IMR-90 (cell line): ENCODE results near the gene ITPR3. TPM values are rescaled to one million over a fixed set of nuclear protein-coding genes. Genes with fewer than 3 reads are reported as not detected.

ENCODE experiments used
- ATAC-seq: fragments of 200-7000 bp; cut with Tn5 transposase; 2 replicates; pipeline ENCODE4 v1.9.1; 2020; ENCODE audit warnings: low read depth, mild to moderate bottlenecking, moderate library complexity
- BruUV-seq: library from RNA; stranded (reverse); fragments of 400-500 nt; replicated peaks from 2 replicates; lab custom pipeline; 2021; lab: Mats Ljungman, UMichigan
- CTCF ChIA-PET: fragments of 300-600 bp; formaldehyde crosslinking; extraction: SDS; loops from one replicate; lab custom pipeline; 2021; ENCODE audit warnings: antibody characterized with exemption; lab: Yijun Ruan, JAX
- POLR2A ChIA-PET: fragments of 300-600 bp; sonication (Branson Sonifier 250); formaldehyde crosslinking; loops from one replicate; lab custom pipeline; 2022; ENCODE audit warnings: antibody characterized with exemption; ENCODE audit not compliant: unreplicated experiment; lab: Charles Lee
- DNase-seq: peaks from one replicate; pipeline ENCODE4 v3.0.0; 2013
- H2AFZ ChIP-seq: replicated peaks from 2 replicates; pipeline ENCODE3; 2013; ENCODE audit warnings: low read length, mild to moderate bottlenecking; ENCODE audit not compliant: poor library complexity
- H2AK5ac ChIP-seq: 2 replicates; pipeline ENCODE4 v1.6.1; 2013; ENCODE audit warnings: low read depth, low read length, inconsistent platforms
- H2AK9ac ChIP-seq: replicated peaks from 2 replicates; pipeline ENCODE3; 2013; ENCODE audit warnings: mild to moderate bottlenecking, low read depth, low read length, moderate library complexity; ENCODE audit not compliant: poor library complexity
- H2BK120ac ChIP-seq: 2 replicates; pipeline ENCODE4 v1.6.1; 2013; ENCODE audit warnings: low read depth, low read length, inconsistent platforms
- H2BK15ac ChIP-seq: 3 replicates; pipeline ENCODE4 v1.6.1; 2013; ENCODE audit warnings: low read depth, low read length, inconsistent platforms
- H2BK20ac ChIP-seq: 2 replicates; pipeline ENCODE4 v1.6.1; 2013; ENCODE audit warnings: low read depth, mild to moderate bottlenecking, inconsistent platforms, low read length, moderate library complexity
- H2BK5ac ChIP-seq: 2 replicates; pipeline ENCODE4 v1.6.1; 2013; ENCODE audit warnings: mild to moderate bottlenecking, low read depth, low read length, inconsistent platforms; ENCODE audit not compliant: poor library complexity, severe bottlenecking
- H3K14ac ChIP-seq: replicated peaks from 2 replicates; pipeline ENCODE4 v1.6.1; 2013; ENCODE audit warnings: low read depth, low read length, inconsistent platforms
- H3K18ac ChIP-seq: 2 replicates; pipeline ENCODE4 v1.6.1; 2013; ENCODE audit warnings: low read depth, low read length, control low read depth
- H3K23ac ChIP-seq: 2 replicates; pipeline ENCODE4 v1.6.1; 2013; ENCODE audit warnings: low read depth, low read length, inconsistent platforms
- H3K27ac ChIP-seq: 2 replicates; pipeline ENCODE4 v1.5.1; 2013; ENCODE audit warnings: mild to moderate bottlenecking, control low read depth, low read length; ENCODE audit not compliant: insufficient read depth
- H3K27me3 ChIP-seq: 2 replicates; pipeline ENCODE4 v1.6.1; 2013; ENCODE audit warnings: low read length; ENCODE audit not compliant: control insufficient read depth, insufficient read depth
- H3K36me3 ChIP-seq: 2 replicates; pipeline ENCODE4 v1.6.1; 2013; ENCODE audit warnings: low read length, mixed read lengths; ENCODE audit not compliant: control insufficient read depth, insufficient read depth
- H3K4ac ChIP-seq: 2 replicates; pipeline ENCODE4 v1.6.1; 2013; ENCODE audit warnings: low read depth, low read length, inconsistent platforms
- H3K4me1 ChIP-seq: 2 replicates; pipeline ENCODE4 v1.6.1; 2013; ENCODE audit warnings: low read length, mixed read lengths; ENCODE audit not compliant: control insufficient read depth, insufficient read depth
- H3K4me2 ChIP-seq: 2 replicates; pipeline ENCODE4 v1.6.1; 2013; ENCODE audit warnings: low read depth, mild to moderate bottlenecking, control low read depth, low read length, moderate library complexity
- H3K4me3 ChIP-seq: 2 replicates; pipeline ENCODE4 v1.5.1; 2013; ENCODE audit warnings: low read depth, mild to moderate bottlenecking, control low read depth, low read length, moderate library complexity; ENCODE audit not compliant: insufficient read depth
- H3K56ac ChIP-seq: 2 replicates; pipeline ENCODE4 v1.6.1; 2013; ENCODE audit warnings: low read length, inconsistent platforms; ENCODE audit not compliant: insufficient read depth; ENCODE audit errors: extremely low read depth
- H3K79me1 ChIP-seq, 2 experiments: 2 replicates each; pipeline ENCODE4 v1.6.1; 2013; ENCODE audit warnings: low read length in 2 of 2, inconsistent platforms in 1 of 2, low read depth in 1 of 2
- H3K9ac ChIP-seq: 2 replicates; pipeline ENCODE4 v1.6.1; 2013; ENCODE audit warnings: low read depth, low read length, control low read depth
- H3K9me1 ChIP-seq: 2 replicates; pipeline ENCODE4 v1.6.1; 2013; ENCODE audit warnings: low read length, inconsistent platforms; ENCODE audit not compliant: insufficient read depth
- H3K9me3 ChIP-seq: 2 replicates; pipeline ENCODE4 v1.6.1; 2013; ENCODE audit warnings: low read length; ENCODE audit not compliant: control insufficient read depth, insufficient read depth
- H4K20me1 ChIP-seq: 2 replicates; pipeline ENCODE4 v1.6.1; 2013; ENCODE audit warnings: low read length, inconsistent platforms; ENCODE audit not compliant: insufficient read depth
- H4K5ac ChIP-seq: 2 replicates; pipeline ENCODE4 v1.6.1; 2013; ENCODE audit warnings: mild to moderate bottlenecking, low read depth, low read length, control low read depth
- H4K8ac ChIP-seq, 2 experiments: 2 replicates each; pipeline ENCODE4 v1.6.1; 2013; ENCODE audit warnings: low read depth in 2 of 2, low read length in 2 of 2, control low read depth in 1 of 2, inconsistent platforms in 1 of 2
- H4K91ac ChIP-seq: 2 replicates; pipeline ENCODE4 v1.6.1; 2013; ENCODE audit warnings: low read depth, low read length, inconsistent platforms; ENCODE audit not compliant: insufficient read depth
- BHLHE40 ChIP-seq: fragments of 150-350 bp; IDR thresholded peaks from 2 replicates; pipeline ENCODE4 v1.6.1; 2016; ENCODE audit warnings: mild to moderate bottlenecking, low read depth, low read length
- CEBPB ChIP-seq: IDR thresholded peaks from 2 replicates; pipeline ENCODE4 v1.6.1; 2012; ENCODE audit warnings: low read depth, low read length, improper control_type of control experiment
- CHD1 ChIP-seq: IDR thresholded peaks from 2 replicates; pipeline ENCODE4 v1.6.1; 2012; ENCODE audit warnings: low read depth, low read length, improper control_type of control experiment
- FOS ChIP-seq: fragments of 150-350 bp; IDR thresholded peaks from 2 replicates; pipeline ENCODE4 v1.6.1; 2016; ENCODE audit warnings: low read depth, low read length
- MAFK ChIP-seq: IDR thresholded peaks from 2 replicates; pipeline ENCODE4 v1.6.1; 2012; ENCODE audit warnings: low read depth, low read length, improper control_type of control experiment
- MAZ ChIP-seq: IDR thresholded peaks from 2 replicates; pipeline ENCODE4 v1.6.1; 2012; ENCODE audit warnings: low read depth, mild to moderate bottlenecking, low read length, improper control_type of control experiment, moderate library complexity, borderline replicate concordance
- MXI1 ChIP-seq: IDR thresholded peaks from 2 replicates; pipeline ENCODE4 v1.6.1; 2012; ENCODE audit warnings: low read depth, mild to moderate bottlenecking, low read length, moderate library complexity, borderline replicate concordance
- NFE2L2 ChIP-seq: fragments of 150-350 bp; IDR thresholded peaks from 2 replicates; pipeline ENCODE4 v1.6.1; 2016; ENCODE audit warnings: low read depth, mild to moderate bottlenecking, low read length
- RAD21 ChIP-seq: IDR thresholded peaks from 2 replicates; pipeline ENCODE4 v1.6.1; 2012; ENCODE audit warnings: low read length, improper control_type of control experiment
- RCOR1 ChIP-seq: IDR thresholded peaks from 2 replicates; pipeline ENCODE4 v1.6.1; 2012; ENCODE audit warnings: mild to moderate bottlenecking, low read length, improper control_type of control experiment; ENCODE audit not compliant: insufficient replicate concordance
- RFX5 ChIP-seq: IDR thresholded peaks from 2 replicates; pipeline ENCODE4 v1.8.0; 2012; ENCODE audit warnings: low read depth, mild to moderate bottlenecking, low read length, moderate library complexity
- SMC3 ChIP-seq: fragments of 150-350 bp; IDR thresholded peaks from 2 replicates; pipeline ENCODE4 v1.6.1; 2016; ENCODE audit warnings: low read depth, mild to moderate bottlenecking, antibody characterized with exemption, low read length, moderate library complexity
- WGBS, 2 experiments: methylation state at CpG; one replicate each; pipeline versions ENCODE4 v1.1.5 to v1.1.7; 2013; ENCODE audit warnings: missing lambda C conversion rate in 2 of 2; ENCODE audit not compliant: insufficient read length in 1 of 2; ENCODE audit errors: extremely low coverage in 2 of 2; 5-methylcytosine and 5-hydroxymethylcytosine counted together
- dilution Hi-C: fragments of 300-500 bp; cut with HindIII; formaldehyde crosslinking; loops from one replicate; pipeline ENCODE4 v1.14.3; 2018; ENCODE audit warnings: low sequenced_read_pairs; ENCODE audit not compliant: unreplicated experiment
- in situ Hi-C: fragments of 300-500 bp; cut with MboI; formaldehyde crosslinking; loops from 3 replicates; pipeline ENCODE4 v1.14.3; 2019; ENCODE audit warnings: low sequenced_read_pairs, inconsistent platforms, mixed read lengths
- intact Hi-C: fragments of 100-400 bp; cut with micrococcal nuclease; formaldehyde crosslinking; loops from 2 replicates; pipeline ENCODE4 v1.10.0; 2022
- polyA plus RNA-seq, 3 experiments: library from polyadenylated mRNA; depleted of rRNA; stranded (reverse); fragments of >200 nt; gene quantifications; 2 replicates each; pipeline ENCODE4 v1.2.3, GENCODE V29; 2012; ENCODE audit warnings: low replicate concordance in 1 of 3
- total RNA-seq: library from RNA; depleted of rRNA; stranded (reverse); fragments of >200 nt; gene quantifications from 2 replicates; pipeline ENCODE4 v1.2.3, GENCODE V29; 2012
- TF ChIP-seq, protein P1 (sequence below): fragments of 150-350 bp; IDR thresholded peaks from 2 replicates; pipeline ENCODE4 v1.6.1; 2016; ENCODE audit warnings: low read depth, mild to moderate bottlenecking, low read length, moderate library complexity, borderline replicate concordance
- TF ChIP-seq, protein P2 (sequence below): conservative IDR thresholded peaks from 2 replicates; pipeline ENCODE4 v1.5.1; 2012; ENCODE audit warnings: mild to moderate bottlenecking, low read depth, low read length, improper control_type of control experiment
- TF ChIP-seq, protein P3 (sequence below): fragments of 150-350 bp; IDR thresholded peaks from 2 replicates; pipeline ENCODE4 v1.6.1; 2017; ENCODE audit warnings: mild to moderate bottlenecking, antibody characterized with exemption, low read length, low read depth

The ITPR3 gene
- total and polyA plus RNA-seq, 2 of the 4 experiments (the other 2 are of a cell fraction) = 1.6 to 3.7 TPM

DNA sequence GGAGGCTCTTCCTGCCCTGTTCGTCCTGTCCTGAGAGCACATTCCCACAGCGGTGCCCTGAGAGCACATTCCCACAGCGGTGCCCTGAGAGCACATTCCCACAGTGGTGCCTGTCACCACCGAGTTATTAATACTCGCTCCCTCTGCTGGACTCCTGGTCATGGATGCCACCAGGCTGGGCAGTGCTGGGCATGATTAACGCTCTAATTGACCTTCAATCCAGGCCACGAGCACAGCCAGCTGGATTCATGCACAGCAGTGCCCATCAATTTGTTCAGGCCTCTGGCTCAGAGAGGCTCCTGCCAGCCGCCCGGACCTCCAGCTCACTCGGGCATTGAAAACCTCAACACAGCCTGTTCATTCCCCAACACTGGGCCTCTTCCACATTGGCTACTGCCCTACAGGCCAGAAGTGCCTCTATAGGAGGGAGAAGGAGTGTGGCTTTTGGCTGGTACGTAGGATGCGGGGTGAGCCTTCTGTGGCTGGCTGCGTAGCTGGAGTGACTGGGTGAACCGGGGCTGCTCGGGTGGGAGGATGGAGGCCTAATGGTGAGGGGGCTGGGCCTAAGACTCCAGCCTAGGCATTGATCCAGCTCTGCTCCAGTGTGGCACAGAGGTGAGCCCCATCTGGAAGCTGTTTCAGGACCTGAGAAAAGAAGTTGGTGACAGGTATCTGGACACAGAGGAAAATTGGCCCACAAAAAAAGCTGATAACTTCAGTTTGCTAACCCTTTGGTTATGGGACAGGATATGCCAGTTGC, 116.3 kb downstream of the ITPR3 start:
- no peaks in the 10 kb centered on the region for H3K4me1 ChIP-seq
- no peak overlapping the region for H4K91ac ChIP-seq
- no peak overlapping the region for H3K9ac ChIP-seq
- in situ Hi-C loops = no loop called here
- H4K20me1 ChIP-seq = no peaks in the 10 kb centered on the region; the same call in 1 of the 2 replicates
- intact Hi-C loops = no loop called here
- no peak overlapping the region for H2AK9ac ChIP-seq
- no peak overlapping the region for H3K23ac ChIP-seq
- H3K18ac ChIP-seq = no peak overlapping the region
- no peak overlapping the region for H2BK5ac ChIP-seq
- BruUV-seq = no TSS peak
- H3K36me3 ChIP-seq = no peaks in the 10 kb centered on the region
- H4K5ac ChIP-seq = no peak overlapping the region
- no peak overlapping the region for H3K4me3 ChIP-seq
- H2BK20ac ChIP-seq = no peak overlapping the region
- no peak overlapping the region for H3K56ac ChIP-seq
- CTCF ChIA-PET = interaction anchor here (0.5 kb wide), 1 partner anchor 678 kb away, joined by 9 read pairs; no protein-coding TSS in a partner anchor
- H2BK15ac ChIP-seq = no peak overlapping the region
- H3K9me1 ChIP-seq = no peaks in the 10 kb centered on the region
- ATAC-seq (no peak), DNase-seq (no peak)
- H2AK5ac ChIP-seq = no peak overlapping the region
- no peak overlapping the region for H3K14ac ChIP-seq
- no peaks in the 10 kb centered on the region for H3K9me3 ChIP-seq
- H3K27ac ChIP-seq = no peak overlapping the region
- no peak overlapping the region for H3K4ac ChIP-seq
- no peak overlapping the region for H2AFZ ChIP-seq
- no peak overlapping the region for H3K4me2 ChIP-seq
- dilution Hi-C loops = no loop called here
- 94% methylated on average over 8 of the region's 15 CpGs; no CpG with 5 or more reads in 1 of the 2 experiments for WGBS, 2 experiments
- H3K79me1 ChIP-seq = no peaks in the 10 kb centered on the region
- POLR2A ChIA-PET = no interaction called here
- no peak overlapping the region for H2BK120ac ChIP-seq
- peaks cover 1% of the 10 kb centered on the region; the same call in 1 of the 2 replicates for H3K27me3 ChIP-seq
- no peak overlapping the region for H4K8ac ChIP-seq
- no peak for TF ChIP-seq NFE2L2
- no peak for TF ChIP-seq SMC3
- no peak for TF ChIP-seq MAFK
- TF ChIP-seq RAD21 = no peak
- TF ChIP-seq BHLHE40 = no peak
- TF ChIP-seq, protein P1, sequence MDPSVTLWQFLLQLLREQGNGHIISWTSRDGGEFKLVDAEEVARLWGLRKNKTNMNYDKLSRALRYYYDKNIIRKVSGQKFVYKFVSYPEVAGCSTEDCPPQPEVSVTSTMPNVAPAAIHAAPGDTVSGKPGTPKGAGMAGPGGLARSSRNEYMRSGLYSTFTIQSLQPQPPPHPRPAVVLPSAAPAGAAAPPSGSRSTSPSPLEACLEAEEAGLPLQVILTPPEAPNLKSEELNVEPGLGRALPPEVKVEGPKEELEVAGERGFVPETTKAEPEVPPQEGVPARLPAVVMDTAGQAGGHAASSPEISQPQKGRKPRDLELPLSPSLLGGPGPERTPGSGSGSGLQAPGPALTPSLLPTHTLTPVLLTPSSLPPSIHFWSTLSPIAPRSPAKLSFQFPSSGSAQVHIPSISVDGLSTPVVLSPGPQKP = no peak
- TF ChIP-seq CHD1 = no peak
- TF ChIP-seq RFX5 = no peak
- TF ChIP-seq, protein P2, sequence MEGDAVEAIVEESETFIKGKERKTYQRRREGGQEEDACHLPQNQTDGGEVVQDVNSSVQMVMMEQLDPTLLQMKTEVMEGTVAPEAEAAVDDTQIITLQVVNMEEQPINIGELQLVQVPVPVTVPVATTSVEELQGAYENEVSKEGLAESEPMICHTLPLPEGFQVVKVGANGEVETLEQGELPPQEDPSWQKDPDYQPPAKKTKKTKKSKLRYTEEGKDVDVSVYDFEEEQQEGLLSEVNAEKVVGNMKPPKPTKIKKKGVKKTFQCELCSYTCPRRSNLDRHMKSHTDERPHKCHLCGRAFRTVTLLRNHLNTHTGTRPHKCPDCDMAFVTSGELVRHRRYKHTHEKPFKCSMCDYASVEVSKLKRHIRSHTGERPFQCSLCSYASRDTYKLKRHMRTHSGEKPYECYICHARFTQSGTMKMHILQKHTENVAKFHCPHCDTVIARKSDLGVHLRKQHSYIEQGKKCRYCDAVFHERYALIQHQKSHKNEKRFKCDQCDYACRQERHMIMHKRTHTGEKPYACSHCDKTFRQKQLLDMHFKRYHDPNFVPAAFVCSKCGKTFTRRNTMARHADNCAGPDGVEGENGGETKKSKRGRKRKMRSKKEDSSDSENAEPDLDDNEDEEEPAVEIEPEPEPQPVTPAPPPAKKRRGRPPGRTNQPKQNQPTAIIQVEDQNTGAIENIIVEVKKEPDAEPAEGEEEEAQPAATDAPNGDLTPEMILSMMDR = no peak
- TF ChIP-seq, protein P3, sequence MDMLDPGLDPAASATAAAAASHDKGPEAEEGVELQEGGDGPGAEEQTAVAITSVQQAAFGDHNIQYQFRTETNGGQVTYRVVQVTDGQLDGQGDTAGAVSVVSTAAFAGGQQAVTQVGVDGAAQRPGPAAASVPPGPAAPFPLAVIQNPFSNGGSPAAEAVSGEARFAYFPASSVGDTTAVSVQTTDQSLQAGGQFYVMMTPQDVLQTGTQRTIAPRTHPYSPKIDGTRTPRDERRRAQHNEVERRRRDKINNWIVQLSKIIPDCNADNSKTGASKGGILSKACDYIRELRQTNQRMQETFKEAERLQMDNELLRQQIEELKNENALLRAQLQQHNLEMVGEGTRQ = no peak
- no peak for TF ChIP-seq MAZ
- no peak for TF ChIP-seq FOS
- no peak for TF ChIP-seq CEBPB
- no peak for TF ChIP-seq MXI1
- no peak for TF ChIP-seq RCOR1
